GM21529 (cell line): ENCODE results near the gene SMYD3.

Source experiments
- ATAC-seq: cut with Tn5 transposase; IDR thresholded peaks from one replicate; pipeline ENCODE4 v1.9.1; 2021; ENCODE audit not compliant: unreplicated experiment

Gene SMYD3

DNA sequence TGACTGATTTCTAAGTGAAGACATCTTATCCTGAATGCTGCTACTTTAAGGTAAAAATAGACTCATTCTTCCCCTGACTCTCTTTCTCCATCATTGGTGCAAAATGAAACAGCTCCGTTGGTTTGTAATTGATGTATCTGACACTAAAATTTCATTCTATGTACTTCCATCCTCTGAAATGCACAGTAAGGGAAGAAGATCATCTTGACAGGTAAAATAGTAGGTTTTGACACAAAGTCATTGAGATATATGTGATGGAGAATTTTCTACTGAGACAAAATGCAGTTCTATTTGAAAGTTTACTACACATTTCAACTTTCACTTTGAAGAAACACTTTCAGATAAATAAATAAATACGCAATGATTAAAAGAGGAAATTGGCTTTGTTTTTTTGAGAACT is 348.9 kb downstream of the SMYD3 start:
- no peak for ATAC-seq

GRCh38 chr1:246157516-246157915 is 349.6 kb downstream of the SMYD3 start:
- no peak for ATAC-seq

DNA sequence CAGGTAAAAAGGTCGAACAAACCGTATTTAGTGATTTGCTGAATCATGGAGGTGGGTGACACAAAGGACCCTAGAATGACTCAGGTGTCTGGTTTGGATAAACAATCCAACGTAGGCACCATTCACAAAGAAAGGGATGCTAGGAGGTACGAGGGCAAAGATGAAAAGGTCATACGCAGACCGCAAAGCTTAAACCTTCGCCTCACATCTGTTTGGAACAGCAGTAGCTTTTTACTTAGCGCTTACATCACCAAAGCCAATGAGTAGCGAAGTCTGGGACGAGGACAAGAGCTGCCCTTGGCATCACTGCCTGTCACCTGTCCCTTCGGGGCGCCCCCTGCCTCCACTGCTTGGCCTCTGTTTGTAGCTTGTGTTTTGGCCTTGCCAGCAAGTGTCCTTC is 350.2 kb downstream of the SMYD3 start:
- no peak for ATAC-seq

DNA sequence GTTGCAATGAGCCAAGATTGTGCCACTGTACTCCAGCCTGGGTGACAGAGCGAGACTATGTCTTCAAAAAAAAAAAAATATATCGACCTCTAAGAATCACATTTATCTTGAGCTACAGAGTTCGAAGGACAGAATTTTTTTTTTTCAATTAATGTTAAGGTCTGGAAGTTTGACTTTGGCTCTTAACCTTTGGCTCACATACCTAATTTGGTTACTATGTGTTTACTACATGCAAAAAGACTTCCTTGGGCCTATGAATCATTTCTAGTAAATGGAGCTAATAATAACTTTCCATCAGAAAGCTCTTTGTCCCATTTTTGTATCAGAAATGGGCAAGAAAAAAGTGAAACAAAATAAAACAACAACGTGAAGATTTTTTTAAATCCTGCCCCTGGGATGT is 351.2 kb downstream of the SMYD3 start:
- no peak for ATAC-seq

GRCh38 chr1:246153796-246154212 is 353.3 kb downstream of the SMYD3 start:
- no peak for ATAC-seq

DNA sequence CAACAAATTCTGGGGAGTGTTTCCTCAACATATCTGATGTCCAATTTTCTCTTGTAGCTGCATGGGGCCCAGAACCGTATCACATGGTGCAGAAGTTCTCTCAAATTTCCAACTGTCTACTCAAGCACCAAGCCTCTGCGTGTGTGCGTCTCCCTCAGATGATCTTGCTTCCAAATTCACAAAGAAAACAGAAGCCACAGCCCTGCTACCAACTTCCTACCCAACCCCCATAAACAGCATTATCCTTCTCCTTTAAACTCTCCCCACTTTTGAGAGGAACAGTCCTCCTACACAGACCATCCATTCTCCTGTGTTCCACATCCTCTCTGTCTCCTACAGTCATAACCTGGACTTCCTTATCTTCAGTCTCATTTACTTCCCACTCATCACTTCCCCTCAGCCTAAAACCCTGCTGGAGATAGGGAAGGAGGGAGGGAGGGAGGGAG is 354.1 kb downstream of the SMYD3 start:
- ATAC-seq, result no peak

- no peak for ATAC-seq
These were observed 355.2 kb downstream of the SMYD3 start for GRCh38 chr1:246151796-246152434.

- no peak for ATAC-seq
These were observed 357.5 kb downstream of the SMYD3 start for GRCh38 chr1:246149543-246149942.

GRCh38 chr1:246147524-246148461 is 359.3 kb downstream of the SMYD3 start:
- no peak for ATAC-seq

DNA sequence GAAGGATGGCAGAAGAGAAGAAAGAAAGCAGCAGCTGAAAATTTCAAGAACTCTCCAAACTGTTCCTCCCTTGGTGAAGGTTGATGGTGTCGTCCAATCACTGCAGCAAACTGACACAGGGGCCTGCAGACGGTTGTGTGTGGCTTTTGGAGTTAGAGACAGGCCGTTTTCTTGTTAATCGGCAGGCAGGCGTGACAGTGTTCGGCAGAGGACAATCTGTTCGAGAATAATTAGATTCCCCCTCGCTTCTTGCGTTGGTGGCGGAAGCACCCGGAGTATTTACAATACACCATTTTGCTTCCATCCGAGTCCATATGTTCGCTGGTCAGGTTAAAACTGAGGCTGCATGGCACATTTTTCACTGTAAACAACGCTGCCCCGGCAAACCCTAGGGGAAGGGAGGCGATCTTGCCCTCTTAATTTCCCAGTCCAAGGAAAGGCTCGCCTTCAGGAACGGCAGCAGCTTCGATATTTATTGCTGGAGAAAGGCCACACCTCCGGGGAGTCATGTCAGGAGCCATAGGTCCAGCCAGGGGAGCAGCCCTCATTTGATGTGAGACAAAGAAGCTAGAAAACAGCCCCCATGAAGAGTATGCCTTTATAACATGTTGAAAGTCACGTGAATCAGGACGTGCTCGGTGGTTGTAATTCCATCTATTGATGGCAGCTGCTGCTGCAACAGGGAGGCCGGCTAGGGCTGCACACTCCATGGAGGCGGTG is 360.1 kb downstream of the SMYD3 start:
- ATAC-seq, result no peak

GRCh38 chr1:246145900-246146299 is 361.2 kb downstream of the SMYD3 start:
- no peak for ATAC-seq

DNA sequence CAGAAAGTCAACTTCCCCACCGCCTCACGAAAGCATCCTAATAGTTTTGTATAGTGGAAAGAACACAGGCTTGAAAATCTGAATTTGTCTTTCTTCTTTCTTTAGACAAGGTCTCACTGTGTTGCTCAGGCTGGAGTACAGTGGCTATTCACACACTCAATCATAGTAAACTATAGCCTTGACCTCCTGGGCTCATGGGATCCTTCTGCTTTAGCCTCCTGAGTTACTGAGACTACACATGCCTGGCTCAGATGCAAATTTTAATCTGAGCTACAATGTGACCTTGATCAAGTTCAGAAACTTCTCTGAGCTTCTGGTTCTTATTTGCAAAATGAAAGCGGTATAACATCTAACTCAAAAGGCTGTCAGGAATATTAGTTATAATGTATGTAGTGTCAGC is 362.1 kb downstream of the SMYD3 start:
- no peak for ATAC-seq

GRCh38 chr1:246142320-246142893 is 364.7 kb downstream of the SMYD3 start:
- ATAC-seq, result no peak

- ATAC-seq, result no peak
These were observed 365.8 kb downstream of the SMYD3 start for GRCh38 chr1:246141306-246141705.

DNA sequence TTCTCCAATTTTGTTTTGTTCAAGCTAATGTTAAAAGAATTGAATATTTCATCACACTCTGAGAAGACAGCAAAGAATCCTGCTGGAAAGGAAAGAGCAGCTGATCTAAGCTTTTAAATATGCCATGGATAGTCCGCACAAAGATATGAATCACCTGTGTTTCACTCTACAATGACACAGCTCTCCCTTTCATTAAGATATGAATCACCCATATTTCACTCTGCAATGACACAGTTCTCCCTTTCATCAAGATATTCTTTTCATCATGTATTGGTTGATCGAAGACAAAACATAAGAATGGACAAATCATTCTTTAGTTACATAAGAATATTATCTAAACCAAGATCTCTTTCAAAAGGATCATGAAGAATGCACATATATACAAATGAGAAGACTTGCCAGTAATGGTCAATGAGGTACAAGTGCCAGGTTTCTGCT is 367.3 kb downstream of the SMYD3 start:
- ATAC-seq, result no peak

GRCh38 chr1:246138781-246139180 is 368.3 kb downstream of the SMYD3 start:
- ATAC-seq, result no peak

DNA sequence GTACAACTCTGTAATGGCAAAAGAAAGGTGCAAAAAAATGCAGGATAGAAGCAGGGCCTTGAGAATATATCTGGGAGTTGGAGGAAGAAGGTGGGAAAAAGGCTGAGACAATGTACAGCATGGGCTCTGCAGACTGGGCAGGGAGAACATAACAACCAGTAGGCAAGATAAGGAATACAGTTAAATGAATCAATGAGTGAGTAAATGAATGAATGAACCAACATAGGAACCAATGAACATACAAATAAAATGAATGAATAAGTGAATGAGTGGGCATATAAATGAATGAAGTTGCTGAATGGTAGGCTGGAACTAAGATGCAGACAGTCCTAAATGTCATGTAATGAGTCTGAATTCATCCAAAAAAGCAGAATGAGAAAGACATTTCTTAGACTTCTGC is 370.6 kb downstream of the SMYD3 start:
- ATAC-seq, result no peak

DNA sequence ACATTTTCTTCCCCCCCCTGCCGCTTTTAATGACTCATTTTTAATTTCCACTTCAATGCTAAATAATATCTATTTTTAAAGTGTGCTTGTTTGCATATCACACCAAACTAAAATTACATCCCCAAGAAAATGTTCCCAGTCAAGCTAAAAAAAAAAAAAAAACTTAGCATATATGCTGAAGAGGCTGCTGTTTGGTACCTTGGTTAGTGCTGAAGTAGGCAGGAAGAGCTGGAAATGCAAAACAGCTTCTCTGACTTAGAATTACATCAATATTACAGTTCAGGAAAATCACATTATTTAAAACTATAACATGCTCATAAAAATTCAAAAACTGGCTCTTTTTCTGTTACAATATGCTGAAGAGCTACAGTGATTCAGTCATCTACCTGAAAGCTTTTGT is 372.3 kb downstream of the SMYD3 start:
- no peak for ATAC-seq

DNA sequence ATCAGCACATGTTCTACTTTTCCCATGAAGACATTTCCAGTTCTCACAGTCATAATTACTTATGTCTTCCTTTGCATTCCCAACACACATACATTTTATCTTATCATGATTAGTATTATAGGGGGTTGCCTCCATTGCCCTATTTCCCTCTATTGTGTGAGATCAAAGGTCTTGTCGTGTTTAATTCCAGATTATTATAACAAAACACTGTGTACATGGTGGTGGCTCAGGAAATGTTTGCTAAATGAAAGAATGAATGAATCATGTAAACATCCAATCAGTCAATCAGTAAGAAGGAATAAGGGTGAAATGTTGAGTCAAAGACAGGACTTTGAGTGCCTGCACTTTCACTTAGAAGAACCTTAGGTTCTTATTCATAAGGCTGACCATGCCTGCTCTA is 376.0 kb downstream of the SMYD3 start:
- ATAC-seq, result no peak

GRCh38 chr1:246128494-246129069 is 378.5 kb downstream of the SMYD3 start:
- ATAC-seq, result peak; percentile 69

DNA sequence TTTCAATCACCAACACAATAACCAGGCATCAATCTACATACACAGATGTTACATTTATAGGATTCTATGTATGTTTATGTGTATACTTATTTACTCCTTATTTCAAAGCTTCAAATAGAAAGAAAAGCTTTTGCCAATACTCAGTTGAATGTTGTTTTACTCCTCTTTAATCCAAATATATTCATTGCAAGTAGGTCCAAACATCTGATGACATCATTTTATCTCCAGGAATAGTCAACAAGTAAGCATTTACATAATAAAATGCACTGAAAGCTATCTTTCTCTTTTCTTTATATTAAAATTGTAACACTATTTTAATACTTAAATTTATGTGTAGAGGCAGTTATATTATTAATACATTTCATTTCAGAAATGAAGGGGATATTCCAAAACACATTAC is 380.5 kb downstream of the SMYD3 start:
- no peak for ATAC-seq
